HCT116 (cell line): ENCODE measurements around the gene CNTNAP2.

Experiments used
- POLR2AphosphoS5 ChIP-seq: IDR thresholded peaks from 2 replicates; pipeline ENCODE4 v1.6.1; 2011; ENCODE audit warnings: mild to moderate bottlenecking, low read depth, low read length, moderate library complexity
- SRF ChIP-seq: IDR thresholded peaks from 2 replicates; pipeline ENCODE4 v1.6.1; 2012; ENCODE audit warnings: low read depth

DNA sequence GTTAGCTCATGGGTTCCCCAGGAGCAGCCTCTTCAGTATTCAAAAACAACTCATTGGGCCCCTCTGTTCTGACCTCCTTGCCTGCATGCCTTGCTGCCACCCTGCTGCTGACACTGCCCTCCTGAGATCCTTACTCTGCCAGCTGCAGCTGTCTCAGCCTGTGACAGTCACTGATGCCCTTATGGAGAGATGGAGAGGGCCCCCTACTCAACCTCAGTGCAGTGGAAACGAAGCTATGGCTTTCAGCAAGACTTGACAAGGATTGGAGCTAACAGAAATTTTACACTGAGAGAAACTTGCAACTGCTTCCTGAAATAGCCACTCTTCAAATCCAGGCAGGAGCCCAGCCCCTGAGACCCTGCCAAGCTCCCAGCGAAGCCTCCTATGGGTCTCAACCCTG is 1795.7 kb downstream of the CNTNAP2 start:
- TF ChIP-seq POLR2AphosphoS5 (no peak), SRF (no peak)
